GM18502 (cell line): ENCODE data around the gene BTN1A1.

Experiments used
- ATAC-seq: cut with Tn5 transposase; IDR thresholded peaks from one replicate; pipeline ENCODE4 v1.9.1; 2021; ENCODE audit warnings: mild to moderate bottlenecking; ENCODE audit not compliant: unreplicated experiment, poor library complexity

Gene BTN1A1

DNA sequence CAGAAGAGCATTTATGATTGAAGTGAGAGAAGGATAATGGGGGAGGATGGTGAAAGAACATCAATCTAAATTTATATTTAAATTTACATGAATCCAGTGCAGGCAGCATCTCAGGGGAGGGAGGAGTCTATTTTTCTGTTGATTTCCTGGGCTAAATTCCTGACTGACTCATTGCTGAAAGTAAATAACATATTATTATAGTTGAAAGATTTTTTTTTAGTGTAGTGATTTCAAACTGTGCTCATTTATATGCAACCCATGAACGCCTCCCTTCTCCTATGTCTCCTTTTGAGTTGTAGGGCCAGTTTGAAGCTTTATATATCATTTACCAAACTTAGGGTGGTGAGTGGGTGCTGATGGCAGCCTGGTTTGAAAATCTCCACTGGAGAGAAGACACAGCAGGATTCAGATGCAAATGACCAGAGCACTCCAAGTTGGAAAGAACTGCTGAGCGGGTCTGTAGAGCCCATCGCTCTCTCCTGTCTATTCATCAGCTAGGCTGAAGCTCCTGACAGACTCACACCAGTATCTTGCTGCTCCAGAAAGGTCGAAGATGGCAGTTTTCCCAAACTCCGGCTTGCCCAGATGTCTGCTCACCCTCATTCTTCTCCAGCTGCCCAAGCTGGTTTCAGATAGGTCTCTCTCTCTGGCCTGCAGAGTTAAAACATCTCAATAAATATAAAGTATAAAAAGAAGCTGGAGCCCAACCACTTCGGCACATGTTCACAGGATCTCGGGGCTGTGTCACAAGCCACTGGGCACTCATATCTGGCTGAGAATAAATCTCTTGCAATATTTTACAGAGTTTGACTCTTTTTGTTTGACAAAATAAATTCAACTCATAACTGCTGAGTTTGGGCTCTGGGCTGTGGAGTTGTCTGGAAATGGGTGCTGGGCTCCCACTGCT, 24.0 kb upstream of the BTN1A1 start:
- ATAC-seq: no peak

DNA sequence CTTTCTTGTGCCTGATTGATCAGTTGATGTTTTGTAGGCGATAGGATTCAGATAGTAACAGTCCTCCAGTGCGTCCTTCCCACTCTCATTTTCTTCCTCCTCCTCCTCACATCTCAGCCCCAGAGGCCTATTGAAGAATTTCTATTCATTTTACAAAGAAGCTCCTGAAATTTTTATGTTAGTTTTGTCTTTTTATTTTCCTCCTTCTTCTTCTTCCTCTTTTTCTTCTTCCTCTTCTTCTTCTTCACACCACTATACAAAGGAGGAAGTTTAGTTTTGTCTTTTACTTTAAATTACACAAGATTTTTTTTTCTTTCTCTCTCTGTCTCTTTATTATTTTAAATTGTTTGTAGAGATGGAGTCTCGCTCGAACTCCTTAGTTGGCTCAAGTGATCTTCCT, 23.2 kb upstream of the BTN1A1 start:
- ATAC-seq: no peak

DNA sequence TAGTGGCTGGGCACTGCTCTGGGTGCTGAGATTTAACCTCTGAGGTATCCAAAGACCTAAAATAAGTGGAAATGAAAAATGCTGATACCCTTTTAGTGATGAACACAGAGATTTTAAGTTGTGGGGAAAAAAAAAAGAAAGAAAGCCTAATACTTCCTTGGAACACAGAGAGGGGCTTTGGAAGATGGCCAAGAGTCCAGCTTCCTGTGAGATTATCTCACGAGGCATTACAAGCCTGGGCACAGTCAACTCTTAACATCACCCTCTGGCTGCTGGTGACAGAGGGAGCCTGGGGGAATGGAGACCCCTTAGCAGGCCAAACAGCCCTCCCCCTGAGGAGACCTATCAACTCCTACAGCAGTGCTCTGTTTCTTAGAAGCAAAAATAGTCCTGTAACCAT, 22.7 kb upstream of the BTN1A1 start:
- no peak for ATAC-seq

DNA sequence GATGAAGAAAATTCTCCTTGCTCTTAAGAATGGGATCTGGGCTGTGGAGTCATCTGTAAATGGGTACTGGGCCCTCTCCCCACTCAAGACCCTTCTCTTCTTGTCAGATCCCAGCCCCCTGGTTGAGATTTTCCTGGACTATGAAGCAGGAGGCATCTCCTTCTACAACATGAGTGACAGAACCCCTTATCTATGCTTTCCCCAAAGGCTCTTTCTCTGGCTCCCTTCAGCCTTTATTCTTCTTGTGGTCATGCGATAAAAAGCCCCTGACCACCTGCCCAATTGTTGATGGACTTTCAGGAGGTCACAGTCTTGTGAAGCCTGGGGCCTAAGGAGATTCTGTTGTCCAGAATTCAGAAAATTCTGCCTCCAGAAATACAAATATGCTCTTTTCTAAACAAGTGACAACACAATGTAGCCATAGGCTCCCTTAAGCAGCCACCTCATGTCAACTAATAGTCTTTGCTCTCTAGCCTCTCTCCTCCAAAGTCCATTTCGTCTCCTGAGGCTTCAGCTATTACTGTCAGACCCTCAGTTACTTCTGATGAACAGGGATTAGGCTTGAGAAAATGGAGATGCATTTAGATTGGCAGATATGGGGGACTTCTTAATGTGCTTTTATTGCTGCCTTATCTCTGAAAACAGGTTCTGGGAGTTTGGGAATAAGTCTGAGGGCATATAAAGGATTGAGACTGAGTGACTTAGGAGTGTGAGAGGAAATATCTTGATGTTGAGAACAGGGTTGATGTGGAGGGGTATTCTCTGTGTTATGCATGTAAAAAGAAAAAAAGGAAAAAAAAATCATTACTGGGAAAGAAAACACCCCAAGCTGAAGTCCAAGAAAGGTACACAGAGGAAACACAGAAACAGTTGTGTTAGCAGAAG, 21.8 kb upstream of the BTN1A1 start:
- ATAC-seq: no peak

DNA sequence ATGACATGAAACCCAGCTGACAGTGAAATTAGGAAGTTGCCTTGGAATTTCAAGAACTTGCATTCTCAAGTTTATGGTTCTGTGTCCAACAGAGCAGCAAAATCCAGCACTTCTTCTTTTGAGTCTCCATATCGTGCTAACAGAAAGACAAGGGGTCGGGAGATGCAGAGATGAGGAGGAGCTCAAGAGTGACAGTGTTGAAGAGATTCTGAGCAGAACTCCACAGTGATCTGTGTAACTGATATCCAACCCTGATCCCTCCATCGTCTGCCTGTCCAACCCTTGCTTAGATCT, 21.2 kb upstream of the BTN1A1 start:
- ATAC-seq: no peak

DNA sequence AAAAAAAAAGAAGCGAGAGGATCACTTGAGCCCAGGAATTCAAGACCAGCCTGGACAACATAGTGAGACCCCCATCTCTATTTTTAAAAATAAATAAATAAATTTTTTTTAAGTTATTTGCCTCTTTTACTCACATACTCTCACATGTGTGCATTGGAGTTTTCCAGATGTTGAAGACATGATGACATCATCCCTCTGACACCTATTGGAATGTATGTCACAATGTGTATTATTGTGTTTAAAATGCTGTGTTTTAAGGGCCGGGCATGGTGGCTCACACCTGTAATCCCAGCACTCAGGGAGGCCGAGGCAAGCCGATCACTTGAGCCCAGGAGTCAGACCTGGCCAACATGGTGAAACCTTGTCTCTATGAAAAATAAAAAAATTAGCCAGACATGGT, 17.8 kb upstream of the BTN1A1 start:
- ATAC-seq: no peak

DNA sequence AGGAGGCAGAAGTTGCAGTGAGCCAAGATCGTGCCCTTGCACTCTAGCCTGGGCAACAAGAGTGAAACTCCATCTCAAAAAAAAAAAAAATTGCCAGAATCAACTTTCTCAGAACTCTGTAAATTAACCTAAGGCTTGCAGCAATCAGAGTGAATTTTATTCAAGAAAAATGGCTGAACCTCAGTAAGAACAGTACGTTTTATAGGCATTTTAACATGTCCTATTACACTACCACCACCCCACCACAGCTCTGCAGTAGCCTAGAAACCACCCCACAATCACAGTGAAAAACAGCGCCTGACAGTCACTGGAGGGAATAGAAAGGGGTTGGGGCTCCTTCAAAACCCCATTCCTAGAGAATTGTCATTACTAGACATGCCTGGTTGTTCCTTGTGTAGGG, 16.4 kb upstream of the BTN1A1 start:
- no peak for ATAC-seq

DNA sequence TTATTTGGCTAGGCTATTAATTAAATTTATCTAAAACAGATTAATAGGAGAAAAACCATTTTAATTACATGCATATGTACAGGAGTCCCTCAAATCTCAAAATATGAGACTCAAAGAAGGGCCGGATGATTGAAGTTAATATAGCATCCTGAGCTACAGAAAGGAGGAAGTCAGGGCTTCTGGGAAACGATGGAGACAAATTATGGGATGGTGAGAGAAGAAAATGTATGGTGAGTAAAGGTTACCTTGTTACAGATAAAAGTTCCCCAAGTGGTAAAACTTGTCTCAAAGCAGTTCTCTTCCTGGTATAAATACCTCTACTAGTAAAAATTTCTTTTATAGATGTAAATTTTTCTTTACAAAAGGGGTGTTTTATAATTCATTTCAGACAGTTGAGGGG, 15.9 kb upstream of the BTN1A1 start:
- ATAC-seq: no peak

DNA sequence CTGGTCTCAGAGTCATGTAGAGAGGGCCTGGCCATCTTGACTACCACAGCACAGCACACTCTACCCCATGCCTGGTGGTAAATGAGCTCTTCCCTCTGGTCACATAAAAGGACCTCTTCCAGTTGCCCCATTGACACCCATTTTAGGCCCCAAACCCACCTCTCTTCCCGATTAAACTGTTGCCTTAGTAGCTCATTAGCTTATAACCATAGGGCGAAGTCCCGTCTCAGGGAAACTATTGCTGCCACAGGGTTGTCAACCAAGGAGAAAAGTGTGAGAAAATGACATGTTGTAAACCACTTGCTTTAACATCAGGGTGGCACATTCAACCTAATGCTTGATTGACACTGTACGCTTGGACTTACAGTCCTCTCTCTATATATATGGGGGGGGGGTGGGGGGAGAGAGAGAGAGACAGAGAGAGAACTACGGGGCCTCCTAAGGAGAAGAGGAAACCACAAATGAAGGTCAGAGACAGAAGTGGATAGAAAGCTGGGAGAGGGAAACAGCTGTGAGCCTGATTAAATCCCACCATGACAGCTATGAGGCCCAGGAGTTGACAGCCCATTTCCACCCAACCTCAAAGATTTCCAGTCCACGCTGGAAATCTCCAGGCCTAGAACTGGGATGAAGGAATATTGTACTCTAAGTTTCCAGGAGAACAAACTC, 14.9 kb upstream of the BTN1A1 start:
- ATAC-seq: no peak

DNA sequence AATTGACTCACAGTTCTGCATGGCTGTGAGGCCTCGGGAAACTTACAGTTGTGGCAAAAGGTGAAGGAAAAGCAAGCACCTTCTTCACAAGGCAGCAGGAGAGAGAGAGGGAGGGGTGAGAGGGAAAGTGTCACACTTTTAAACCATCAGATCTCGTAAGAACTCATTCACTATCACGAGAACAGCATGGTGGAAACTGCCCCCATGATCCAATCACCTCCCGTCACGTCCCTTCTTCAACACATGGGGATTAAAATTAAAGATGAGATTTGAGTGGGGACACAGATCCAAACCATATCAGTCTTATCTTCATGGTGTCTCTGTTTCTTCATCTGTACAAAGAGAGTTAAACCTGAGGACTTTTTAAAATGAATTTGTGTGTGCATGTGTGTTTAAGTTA, 13.7 kb upstream of the BTN1A1 start:
- no peak for ATAC-seq

DNA sequence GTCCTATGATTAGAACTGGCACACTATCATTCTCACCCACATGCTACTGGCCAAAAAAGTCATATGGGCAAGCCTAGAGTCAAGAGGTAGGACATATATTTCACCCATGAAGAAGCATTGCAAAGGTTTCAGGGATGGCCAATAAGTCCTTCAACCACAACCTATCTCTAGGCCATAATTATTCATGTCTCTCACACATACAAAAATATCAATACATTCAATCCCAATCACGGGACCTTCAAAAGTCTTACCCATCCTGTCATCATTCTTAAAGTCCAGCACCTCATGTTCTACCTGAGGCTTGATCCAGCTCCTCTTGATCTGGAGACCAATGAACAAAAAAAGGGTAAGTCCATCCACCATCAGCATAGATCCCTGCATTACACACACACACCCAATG, 12.6 kb upstream of the BTN1A1 start:
- no peak for ATAC-seq

DNA sequence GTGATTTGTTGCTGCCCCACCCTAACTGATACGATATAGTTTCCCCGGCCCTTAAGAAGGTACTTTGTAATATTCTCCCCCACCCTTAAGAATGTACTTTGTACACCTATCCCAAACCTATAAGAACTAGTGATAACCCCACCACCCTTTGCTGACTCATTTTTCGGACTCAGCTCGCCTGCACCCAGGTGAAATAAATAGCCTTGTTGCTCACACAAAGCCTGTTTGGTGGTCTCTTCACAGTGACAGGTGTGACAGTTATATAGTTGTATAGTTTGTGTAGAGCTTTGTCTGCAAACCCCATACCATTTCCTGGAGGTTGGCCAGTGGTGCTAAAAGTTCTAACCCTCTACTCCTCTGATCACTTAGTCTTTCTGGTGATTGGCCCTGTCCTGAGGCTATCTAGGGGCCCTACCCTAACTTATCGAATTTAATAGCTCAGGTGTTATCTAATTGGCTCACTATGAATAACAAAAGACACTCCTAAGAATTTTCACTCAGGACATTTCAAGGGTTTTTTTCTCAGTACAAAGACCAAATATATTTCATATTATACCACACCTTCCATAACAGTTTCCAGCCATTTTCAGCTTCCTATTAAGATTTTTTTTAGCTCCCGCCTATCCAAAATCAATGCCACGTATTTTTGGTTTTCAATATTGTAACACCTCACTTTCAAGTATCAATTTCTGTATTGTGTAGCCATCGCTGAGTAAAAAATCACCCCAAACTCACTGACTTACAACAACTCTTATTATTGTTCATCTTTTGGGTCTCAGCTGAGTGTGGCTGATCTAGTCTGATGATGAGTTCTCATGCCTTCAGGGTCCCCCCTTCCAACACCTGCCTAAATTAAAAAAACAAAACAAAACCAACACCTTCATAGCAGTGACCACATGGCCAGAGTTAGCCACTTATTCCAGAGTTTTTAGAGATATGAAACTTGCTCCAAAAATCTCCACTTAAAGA, 9.8 kb upstream of the BTN1A1 start:
- ATAC-seq: no peak

DNA sequence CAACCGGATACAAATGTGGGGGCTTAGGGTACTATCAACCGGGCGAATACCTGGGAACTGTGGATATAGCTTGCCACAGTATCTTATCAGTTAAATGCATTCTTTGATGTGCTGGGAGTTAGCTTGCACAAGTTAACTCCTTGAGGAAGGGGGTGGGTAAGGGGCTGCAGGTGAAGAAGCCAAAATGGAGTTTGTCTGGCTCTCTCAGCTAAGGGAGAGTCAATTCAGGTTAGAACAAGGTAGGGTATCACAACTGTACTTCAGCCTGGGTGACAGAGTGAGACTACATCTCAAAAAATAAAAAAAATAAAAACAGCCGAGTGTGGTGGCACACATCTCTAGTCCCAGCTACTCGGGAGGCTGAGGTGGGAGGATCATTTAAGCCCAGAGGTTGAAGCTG, 8.5 kb upstream of the BTN1A1 start:
- no peak for ATAC-seq

DNA sequence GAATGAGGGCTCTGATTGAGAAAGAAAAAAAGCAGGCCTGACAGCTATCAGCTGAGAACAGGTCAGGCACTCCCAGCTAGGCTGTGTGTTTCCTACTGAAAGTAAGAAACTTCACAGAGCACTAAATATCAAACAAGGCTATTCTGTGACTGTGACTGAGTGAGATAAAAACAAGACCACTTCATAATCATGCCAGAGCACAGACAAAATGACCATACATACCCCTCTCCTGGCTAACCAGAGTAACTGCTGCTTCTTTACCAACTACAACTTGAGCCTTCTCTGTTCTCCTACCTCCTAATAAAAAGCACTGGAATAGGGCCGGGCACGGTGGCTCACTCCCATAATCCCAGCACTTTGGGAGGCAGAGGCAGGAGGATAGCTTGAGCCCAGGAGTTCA, 6.8 kb upstream of the BTN1A1 start:
- ATAC-seq: no peak

DNA sequence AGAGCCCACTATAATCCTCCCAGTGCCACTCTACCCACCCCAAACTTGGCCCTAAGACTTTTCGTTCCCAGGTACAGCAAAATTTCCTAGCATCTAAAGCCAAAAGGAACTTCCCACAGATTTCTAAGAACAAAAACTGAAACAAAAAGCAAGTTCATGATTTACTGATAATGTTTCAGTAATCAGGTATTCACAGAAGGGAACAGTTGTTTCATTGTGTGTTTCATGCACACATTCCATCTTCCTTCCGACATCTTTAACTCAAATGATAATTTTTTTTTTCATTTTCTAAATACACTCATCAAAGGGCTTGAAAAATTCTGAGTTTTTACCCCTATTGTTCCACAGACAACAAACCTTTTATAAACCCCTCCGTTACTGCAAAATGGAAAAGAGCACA, 6.0 kb upstream of the BTN1A1 start:
- no peak for ATAC-seq

DNA sequence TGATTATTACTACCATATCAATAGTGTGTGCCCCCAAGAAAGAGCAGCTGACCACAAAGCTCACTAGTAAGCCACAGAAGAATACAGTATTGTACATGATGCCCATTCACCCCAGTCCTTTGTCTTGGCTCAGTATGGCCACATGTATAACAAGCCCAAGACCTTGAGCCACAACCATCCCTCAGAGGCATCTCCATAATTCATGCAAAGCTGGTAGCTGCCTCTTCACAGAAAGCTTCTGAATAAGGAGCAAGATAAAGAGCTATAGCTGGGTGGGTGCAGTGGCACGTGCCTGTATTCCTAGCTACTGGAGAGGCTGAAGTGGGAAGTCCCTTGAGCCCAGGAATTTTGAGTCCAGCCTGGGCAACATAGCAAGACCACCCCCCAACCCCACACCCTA, 4.8 kb upstream of the BTN1A1 start:
- no peak for ATAC-seq

DNA sequence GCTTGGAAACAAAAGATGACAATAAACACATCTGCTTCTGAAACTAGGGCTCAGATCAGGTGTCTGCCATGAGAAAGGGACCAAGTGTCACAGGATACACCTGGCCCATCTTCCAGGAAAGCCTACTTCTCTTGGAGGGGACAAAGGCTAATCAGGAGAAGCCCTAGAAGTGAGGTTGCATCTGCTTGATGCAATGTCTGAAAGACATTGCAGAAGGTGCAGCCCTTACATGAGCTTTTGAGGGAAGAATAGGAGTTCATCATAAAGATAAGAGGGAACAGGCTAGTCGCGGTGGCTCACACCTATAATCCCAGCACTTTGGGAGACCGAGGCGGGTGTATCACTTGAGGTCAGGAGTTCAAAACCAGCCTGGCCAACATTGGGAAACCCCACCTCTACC, 2.5 kb upstream of the BTN1A1 start:
- ATAC-seq: no peak

DNA sequence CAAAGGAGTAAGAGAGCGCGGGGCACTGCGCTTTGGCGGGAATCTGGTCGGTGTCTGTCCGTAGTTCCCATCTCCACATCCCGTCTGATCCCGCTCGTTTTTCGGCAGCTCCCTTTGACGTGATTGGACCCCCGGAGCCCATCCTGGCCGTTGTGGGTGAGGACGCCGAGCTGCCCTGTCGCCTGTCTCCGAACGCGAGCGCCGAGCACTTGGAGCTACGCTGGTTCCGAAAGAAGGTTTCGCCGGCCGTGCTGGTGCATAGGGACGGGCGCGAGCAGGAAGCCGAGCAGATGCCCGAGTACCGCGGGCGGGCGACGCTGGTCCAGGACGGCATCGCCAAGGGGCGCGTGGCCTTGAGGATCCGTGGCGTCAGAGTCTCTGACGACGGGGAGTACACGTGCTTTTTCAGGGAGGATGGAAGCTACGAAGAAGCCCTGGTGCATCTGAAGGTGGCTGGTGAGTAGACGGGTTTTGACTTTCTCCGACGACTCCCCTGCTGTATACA, 1.4 kb downstream of the BTN1A1 start:
- ATAC-seq: peak; percentile 50

DNA sequence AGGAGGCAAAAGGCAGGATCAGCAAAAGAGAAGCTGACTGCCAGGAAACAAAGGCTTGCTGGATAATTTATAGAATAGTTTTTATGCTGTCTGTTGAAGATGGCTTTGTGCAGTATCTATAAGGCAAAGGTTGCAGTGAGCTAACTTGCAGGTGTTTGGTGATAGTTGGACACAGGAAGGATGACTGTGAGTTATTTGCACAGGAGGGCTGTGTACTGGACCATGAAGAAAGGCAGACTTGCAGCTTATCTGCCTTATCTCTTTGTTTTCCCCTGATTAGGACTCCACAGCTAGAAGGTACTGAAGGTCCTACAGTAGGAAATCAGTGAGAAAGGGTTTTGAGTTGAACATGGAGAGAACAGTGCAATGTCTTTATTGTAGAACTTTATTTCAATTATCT, 2.1 kb downstream of the BTN1A1 start:
- peak; percentile 48 for ATAC-seq

DNA sequence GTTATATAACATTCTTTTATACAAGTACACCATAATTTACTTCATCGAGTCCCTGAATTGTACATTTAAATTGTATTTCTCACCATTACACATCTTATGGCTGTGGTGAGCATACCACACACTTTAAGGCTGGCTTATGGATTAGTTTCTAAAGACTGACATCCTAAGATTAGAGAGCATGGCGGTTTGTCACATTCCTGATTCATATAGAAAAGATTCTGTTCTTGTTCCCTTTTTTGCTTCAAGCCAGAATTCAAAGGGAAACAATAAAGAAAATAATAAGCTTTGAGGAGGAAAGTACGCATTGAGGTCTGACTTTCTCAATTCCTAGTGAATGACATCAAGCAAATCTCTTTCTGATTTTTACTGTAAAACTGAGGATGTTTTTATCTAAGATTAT, 2.5 kb downstream of the BTN1A1 start:
- no peak for ATAC-seq
